ENCODE results near the gene ACSBG1.

Gene ACSBG1

GRCh38 chr15:78259232-78259631 lies 24.9 kb upstream of the ACSBG1 start:
- POLR2A ChIA-PET, result no interaction called here

GRCh38 chr15:78257681-78258080 lies 23.3 kb upstream of the ACSBG1 start:
- CTCF ChIA-PET, result interaction anchor here (0.6 to 1.8 kb wide), 7 partner anchors 16 to 1475 kb away, joined by 3 to 6 read pairs (median 4); no protein-coding TSS in a partner anchor
- TF ChIP-seq PKNOX1 (IDR thresholded peaks at IDR 0.05) (no peak), FOXM1 (IDR thresholded peaks at IDR 0.05; ENCODE audit: borderline replicate concordance) (no peak), TARDBP (IDR thresholded peaks at IDR 0.05) (no peak), L3MBTL2 (conservative IDR thresholded peaks at IDR 0.05) (no peak), HDGF (IDR thresholded peaks at IDR 0.05; ENCODE audit: borderline replicate concordance) (no peak), SP1 (IDR thresholded peaks at IDR 0.05) (no peak), SUZ12 (IDR thresholded peaks at IDR 0.05) (no peak), NFRKB (IDR thresholded peaks at IDR 0.05) (no peak), FOXK2 (IDR thresholded peaks at IDR 0.05) (no peak), ARNT (IDR thresholded peaks at IDR 0.05) (no peak), ELF4 (IDR thresholded peaks at IDR 0.05) (no peak), LEF1 (IDR thresholded peaks at IDR 0.05; ENCODE audit: borderline replicate concordance) (no peak), CTBP1 (IDR thresholded peaks at IDR 0.05; ENCODE audit: borderline replicate concordance) (no peak), FOXA1 (IDR thresholded peaks at IDR 0.05) (no peak)
- no peak for DNase-seq (ENCODE audit: extremely low spot score)
- POLR2A ChIA-PET, result interaction anchor here (0.7 kb wide), 1 partner anchor 42 kb away, joined by 3 read pairs; the partner anchor contains the start of gene SKIC8

More at GRCh38 chr15:78259232-78259631, 24.9 kb upstream of the ACSBG1 start:
- DNase-seq (ENCODE audit: extremely low spot score), result no peak
- CTCF ChIA-PET, result interaction anchor here (0.6 to 1.8 kb wide), 3 partner anchors 18 to 354 kb away, joined by 3 to 6 read pairs (median 4); no protein-coding TSS in a partner anchor
- no peak for TF ChIP-seq BHLHE40 (IDR thresholded peaks at IDR 0.05; ENCODE audit: borderline replicate concordance)
- TF ChIP-seq LEF1 (IDR thresholded peaks at IDR 0.05; ENCODE audit: borderline replicate concordance), result no peak
- TF ChIP-seq CTBP1 (IDR thresholded peaks at IDR 0.05; ENCODE audit: borderline replicate concordance), result no peak
- no peak for TF ChIP-seq HDGF (IDR thresholded peaks at IDR 0.05; ENCODE audit: borderline replicate concordance)
- TF ChIP-seq NFRKB (IDR thresholded peaks at IDR 0.05), result no peak
- TF ChIP-seq FOXM1 (IDR thresholded peaks at IDR 0.05; ENCODE audit: borderline replicate concordance), result no peak
- TF ChIP-seq SP1 (IDR thresholded peaks at IDR 0.05), result no peak
- TF ChIP-seq TARDBP (IDR thresholded peaks at IDR 0.05), result no peak
- TF ChIP-seq ELF4 (IDR thresholded peaks at IDR 0.05), result no peak
- TF ChIP-seq L3MBTL2 (conservative IDR thresholded peaks at IDR 0.05), result no peak
- TF ChIP-seq SUZ12 (IDR thresholded peaks at IDR 0.05), result no peak
- no peak for TF ChIP-seq PKNOX1 (IDR thresholded peaks at IDR 0.05)
- TF ChIP-seq ARNT (IDR thresholded peaks at IDR 0.05), result no peak
- TF ChIP-seq FOXK2 (IDR thresholded peaks at IDR 0.05), result no peak
- no peak for TF ChIP-seq ZNF384 (IDR thresholded peaks at IDR 0.05)
- TF ChIP-seq FOXA1 (IDR thresholded peaks at IDR 0.05), result no peak

GRCh38 chr15:78256044-78256437 lies 21.7 kb upstream of the ACSBG1 start:
- DNase-seq (ENCODE audit: extremely low spot score), result no peak
- TF ChIP-seq FOXK2 (IDR thresholded peaks at IDR 0.05) (no peak), ELF4 (IDR thresholded peaks at IDR 0.05) (no peak), TARDBP (IDR thresholded peaks at IDR 0.05) (no peak), HDGF (IDR thresholded peaks at IDR 0.05; ENCODE audit: borderline replicate concordance) (no peak), FOXA1 (IDR thresholded peaks at IDR 0.05) (no peak), ZNF384 (IDR thresholded peaks at IDR 0.05) (no peak), SUZ12 (IDR thresholded peaks at IDR 0.05) (no peak), CTBP1 (IDR thresholded peaks at IDR 0.05; ENCODE audit: borderline replicate concordance) (no peak), NFRKB (IDR thresholded peaks at IDR 0.05) (no peak), L3MBTL2 (conservative IDR thresholded peaks at IDR 0.05) (no peak), FOXM1 (IDR thresholded peaks at IDR 0.05; ENCODE audit: borderline replicate concordance) (no peak), BHLHE40 (IDR thresholded peaks at IDR 0.05; ENCODE audit: borderline replicate concordance) (no peak), PKNOX1 (IDR thresholded peaks at IDR 0.05) (no peak), SP1 (IDR thresholded peaks at IDR 0.05) (no peak), LEF1 (IDR thresholded peaks at IDR 0.05; ENCODE audit: borderline replicate concordance) (no peak)
- CTCF ChIA-PET, result interaction anchor here (0.8 kb wide), 1 partner anchor 10 kb away, joined by 4 read pairs; no protein-coding TSS in a partner anchor
- POLR2A ChIA-PET, result no interaction called here

GRCh38 chr15:78255421-78256043 lies 21.2 kb upstream of the ACSBG1 start:
- ChIA-PET CTCF (no interaction called here), POLR2A (no interaction called here)
- no peak for DNase-seq (ENCODE audit: extremely low spot score)
- TF ChIP-seq FOXK2 (IDR thresholded peaks at IDR 0.05) (no peak), PKNOX1 (IDR thresholded peaks at IDR 0.05) (no peak), FOXA1 (IDR thresholded peaks at IDR 0.05) (no peak), L3MBTL2 (conservative IDR thresholded peaks at IDR 0.05) (no peak), TARDBP (IDR thresholded peaks at IDR 0.05) (no peak), SUZ12 (IDR thresholded peaks at IDR 0.05) (no peak), SP1 (IDR thresholded peaks at IDR 0.05) (no peak), HDGF (IDR thresholded peaks at IDR 0.05; ENCODE audit: borderline replicate concordance) (no peak), BHLHE40 (IDR thresholded peaks at IDR 0.05; ENCODE audit: borderline replicate concordance) (no peak), CTBP1 (IDR thresholded peaks at IDR 0.05; ENCODE audit: borderline replicate concordance) (no peak), ARNT (IDR thresholded peaks at IDR 0.05) (no peak), ELF4 (IDR thresholded peaks at IDR 0.05) (no peak), LEF1 (IDR thresholded peaks at IDR 0.05; ENCODE audit: borderline replicate concordance) (no peak), FOXM1 (IDR thresholded peaks at IDR 0.05; ENCODE audit: borderline replicate concordance) (no peak), ZNF384 (IDR thresholded peaks at IDR 0.05) (no peak), NFRKB (IDR thresholded peaks at IDR 0.05) (no peak)

- ChIA-PET POLR2A (no interaction called here), CTCF (no interaction called here)
- TF ChIP-seq FOXA1 (IDR thresholded peaks at IDR 0.05) (no peak), ARNT (IDR thresholded peaks at IDR 0.05) (no peak), SP1 (IDR thresholded peaks at IDR 0.05) (no peak), LEF1 (IDR thresholded peaks at IDR 0.05; ENCODE audit: borderline replicate concordance) (no peak), FOXM1 (IDR thresholded peaks at IDR 0.05; ENCODE audit: borderline replicate concordance) (no peak), TARDBP (IDR thresholded peaks at IDR 0.05) (no peak), CTBP1 (IDR thresholded peaks at IDR 0.05; ENCODE audit: borderline replicate concordance) (no peak), BHLHE40 (IDR thresholded peaks at IDR 0.05; ENCODE audit: borderline replicate concordance) (no peak), L3MBTL2 (conservative IDR thresholded peaks at IDR 0.05) (no peak), ZNF384 (IDR thresholded peaks at IDR 0.05) (no peak), FOXK2 (IDR thresholded peaks at IDR 0.05) (no peak), PKNOX1 (IDR thresholded peaks at IDR 0.05) (no peak), HDGF (IDR thresholded peaks at IDR 0.05; ENCODE audit: borderline replicate concordance) (no peak), NFRKB (IDR thresholded peaks at IDR 0.05) (no peak), SUZ12 (IDR thresholded peaks at IDR 0.05) (no peak), ELF4 (IDR thresholded peaks at IDR 0.05) (no peak)
- DNase-seq (ENCODE audit: extremely low spot score), result no peak
These were observed 16.8 kb upstream of the ACSBG1 start for GRCh38 chr15:78251136-78251535.

All from HEK293T (cell line).